Right lobe of liver (tissue), 6 donors: Measurements from ENCODE around the gene ZNF618. TPM values are rescaled to one million over a fixed set of nuclear protein-coding genes. Genes with fewer than 3 reads are reported as not detected.

Source experiments
- ATAC-seq, 4 donors: fragments of 200-7000 bp; cut with Tn5 transposase; one replicate each; pipeline ENCODE4 v1.9.1; 2020; ENCODE audit warnings: mild to moderate bottlenecking in 4 of 4, moderate library complexity in 4 of 4
- DNase-seq, 3 donors: peaks; one replicate each; pipeline ENCODE4 v3.0.0-alpha.2; 2020
- H3K27ac ChIP-seq, 3 donors: fragments of 200-600 bp; one replicate each; pipeline ENCODE4 v1.8.0; 2022
- H3K27me3 ChIP-seq, 2 donors: fragments of 200-600 bp; one replicate each; pipeline ENCODE4 v1.8.0; 2022
- H3K36me3 ChIP-seq, 4 donors: fragments of 200-600 bp; sonication (generic) in 1 of 4; one replicate each; pipeline versions ENCODE4 v1.5.1 to v1.8.0; 2017 to 2022; ENCODE audit warnings: control low read depth in 1 of 4
- H3K4me1 ChIP-seq, 4 donors: fragments of 200-600 bp; sonication (generic) in 1 of 4; one replicate each; pipeline versions ENCODE4 v1.5.1 to v1.8.0; 2017 to 2022; ENCODE audit warnings: control low read depth in 1 of 4
- H3K4me3 ChIP-seq, 3 donors: fragments of 200-600 bp; one replicate each; pipeline ENCODE4 v1.8.0; 2022
- H3K9me3 ChIP-seq, 4 donors: fragments of 200-600 bp; sonication (generic) in 1 of 4; one replicate each; pipeline versions ENCODE4 v1.5.1 to v1.8.0; 2017 to 2022; ENCODE audit warnings: control low read depth in 1 of 4
- CTCF ChIP-seq, 4 donors: fragments of 200-600 bp in 3 of 4; fragments of 450-650 bp in 1 of 4; IDR thresholded peaks; one replicate each; pipeline versions ENCODE4 v1.5.1 to v1.8.0; 2016 to 2022; ENCODE audit warnings: antibody characterized with exemption in 4 of 4, mild to moderate bottlenecking in 2 of 4
- POLR2A ChIP-seq: fragments of 450-650 bp; IDR thresholded peaks from one replicate; pipeline ENCODE4 v1.6.1; 2017; ENCODE audit warnings: antibody characterized with exemption, mild to moderate bottlenecking
- WGBS: methylation state at CpG from one replicate; pipeline ENCODE4 v1.1.6; 2018; ENCODE audit warnings: low coverage, low lambda C conversion rate; ENCODE audit not compliant: insufficient coverage; ENCODE audit errors: missing lambda C conversion rate; 5-methylcytosine and 5-hydroxymethylcytosine counted together
- intact Hi-C, 2 donors: fragments of 100-400 bp; cut with DNase I; formaldehyde crosslinking; loops; one replicate each; pipeline versions ENCODE4 v1.11.2 to v1.14.1; 2022
- total RNA-seq, 6 experiments: library from RNA; depleted of rRNA in 2 of 6; stranded (reverse); fragments of >200 nt in 2 of 6; fragmentation: NEBNext Ultra II Directional in 3 of 6; extraction: Animal tissue kit (Norgen Biotek cat#: 25700) in 3 of 6; gene quantifications; one replicate each; pipeline versions ENCODE4 v1.1.0 to v1.2.4, GENCODE V29; 2016 to 2023
- donor health status: DM: no; HTN: yes; CAD: no.
- donor health status: DM: no; HTN: no; CAD: no.
- donor health status: DM: no; HTN: no; CAD: no.
- donor health status: DM: no; HTN: yes; CAD: no.
- donor health status: DM: no; HTN: yes; CAD: no.

The ZNF618 gene
- total RNA-seq, 6 experiments from 2014 or later: 2.9 to 7.9 (median 6.0) TPM

- DNase-seq: peak in 1 of 3 donors; percentile 22
- TF ChIP-seq POLR2A (no peak), CTCF (IDR thresholded peaks at IDR 0.05) (no peak)
- Histone ChIP-seq H3K36me3 (no peaks in the 10 kb centered on the region), H3K27me3 (no peaks in the 10 kb centered on the region), H3K27ac (no peak overlapping the region), H3K9me3 (no peaks in the 10 kb centered on the region), H3K4me1 (peaks cover 0 to 5% (median 3%) of the 10 kb centered on the region in 4 donors), H3K4me3 (no peak overlapping the region)
- intact Hi-C loops: no loop called here
- no peak for ATAC-seq
- 61% methylated on average over 3 of the region's 7 CpGs for WGBS
Observed at GRCh38 chr9:114087721-114088120, 211.6 kb downstream of the ZNF618 start.

- WGBS: 76% methylated on average over 4 of the region's 7 CpGs
- no peak for ATAC-seq
- intact Hi-C loops: no loop called here
Observed at GRCh38 chr9:114088571-114089170, 212.6 kb downstream of the ZNF618 start.

GRCh38 chr9:114089206-114089840, 213.2 kb downstream of the ZNF618 start:
- no peak for TF ChIP-seq POLR2A
- no peak for TF ChIP-seq CTCF (IDR thresholded peaks at IDR 0.05)
- no peaks in the 10 kb centered on the region for H3K9me3 ChIP-seq
- H3K4me3 ChIP-seq: no peak overlapping the region
- H3K36me3 ChIP-seq: no peaks in the 10 kb centered on the region
- no peaks in the 10 kb centered on the region for H3K4me1 ChIP-seq
- DNase-seq: peak in 1 of 3 donors; percentile 39
- H3K27me3 ChIP-seq: no peaks in the 10 kb centered on the region
- ATAC-seq: peak in 2 of 4 donors; percentile 10 to 16
- WGBS: no CpG with 5 or more reads among the region's 4 CpGs
- H3K27ac ChIP-seq: no peak overlapping the region
- intact Hi-C loops: no loop called here

More at GRCh38 chr9:114088571-114089170, 212.6 kb downstream of the ZNF618 start:
- Histone ChIP-seq H3K4me1 (no peaks in the 10 kb centered on the region), H3K4me3 (no peak overlapping the region), H3K36me3 (no peaks in the 10 kb centered on the region), H3K9me3 (no peaks in the 10 kb centered on the region), H3K27me3 (no peaks in the 10 kb centered on the region), H3K27ac (no peak overlapping the region)
- TF ChIP-seq POLR2A (no peak), CTCF (IDR thresholded peaks at IDR 0.05) (no peak)
- DNase-seq: peak in 1 of 3 donors; percentile 32

- Histone ChIP-seq H3K36me3 (peaks cover 0 to 4% (median 0%) of the 10 kb centered on the region in 4 donors), H3K27ac (no peak overlapping the region), H3K4me3 (no peak overlapping the region), H3K9me3 (no peaks in the 10 kb centered on the region), H3K27me3 (no peaks in the 10 kb centered on the region), H3K4me1 (no peaks in the 10 kb centered on the region)
- intact Hi-C loops: no loop called here
- TF ChIP-seq CTCF (IDR thresholded peaks at IDR 0.05): no peak
- no CpG with 5 or more reads among the region's 4 CpGs for whole genome bisulfite sequencing
- DNase-seq: peak in 1 of 3 donors; percentile 31
- ATAC-seq: no peak
Observed at GRCh38 chr9:114090798-114091197, 214.7 kb downstream of the ZNF618 start.
